ENCODE measurements around the gene TRAF6. TPM values are rescaled to one million over a fixed set of nuclear protein-coding genes. Genes with fewer than 3 reads are reported as not detected.

The TRAF6 gene
- total RNA-seq, 4 donors from 2014 or later: 10.7 to 16.0 (median 13.3) TPM

GRCh38 chr11:36441610-36442208 is 68.4 kb downstream of the TRAF6 start:
- DNase-seq (ENCODE audit: low spot score in 2 of 2): no peak
- no peak overlapping the region for H3K4me3 ChIP-seq (ENCODE audit: low read depth, poor library complexity, severe bottlenecking)
- WGBS, 2 donors: 94 to 96% methylated on average over 2 of the region's 2 CpGs
- TF ChIP-seq POLR2A (IDR thresholded peaks at IDR 0.05) (no peak), CTCF (IDR thresholded peaks at IDR 0.05) (no peak)
- intact Hi-C loops (cut with DNase I; ENCODE audit: low total_unique reads): no loop called here

- WGBS, 2 donors: 94 to 95% methylated on average over 5 of the region's 5 CpGs
- intact Hi-C loops (cut with DNase I; ENCODE audit: low total_unique reads): no loop called here
- no peak overlapping the region for H3K4me3 ChIP-seq (ENCODE audit: low read depth, poor library complexity, severe bottlenecking)
- DNase-seq (ENCODE audit: low spot score in 2 of 2): no peak
- TF ChIP-seq POLR2A (IDR thresholded peaks at IDR 0.05) (no peak), CTCF (IDR thresholded peaks at IDR 0.05) (no peak)
Measured at GRCh38 chr11:36438126-36438525, 71.9 kb downstream of the TRAF6 start.

- WGBS, 2 donors: 86 to 87% methylated on average over 3 of the region's 3 CpGs
- H3K4me3 ChIP-seq (ENCODE audit: low read depth, poor library complexity, severe bottlenecking): no peak overlapping the region
- intact Hi-C loops (cut with DNase I; ENCODE audit: low total_unique reads): no loop called here
- TF ChIP-seq POLR2A (IDR thresholded peaks at IDR 0.05) (no peak), CTCF (IDR thresholded peaks at IDR 0.05) (no peak)
- DNase-seq (ENCODE audit: low spot score in 2 of 2): no peak
Measured at GRCh38 chr11:36437413-36437812, 72.7 kb downstream of the TRAF6 start.

Other genes with a start within 250 kb of the TRAF6 start
- 10 to 100 TPM; 33.3 to 57.6 (median 42.9) TPM for gene COMMD9, start 220.8 kb downstream of the TRAF6 start, total RNA-seq
- 1 to 10 TPM; 1.1 to 3.4 (median 1.7) TPM for gene PRR5L, start 214.0 kb downstream of the TRAF6 start, total RNA-seq
- under 1 TPM in 3 of 4 donors, not detected in 1; 0.17 to 0.45 (median 0.39) TPM for gene RAG1, start 57.7 kb upstream of the TRAF6 start, total RNA-seq
- 10 to 100 TPM in 2 of 4 donors, 1 to 10 TPM in 2; 4.0 to 13.8 (median 9.8) TPM for gene IFTAP, start 84.2 kb upstream of the TRAF6 start, total RNA-seq
- gene RAG2, start 88.0 kb upstream of the TRAF6 start, total RNA-seq: not detected

Data from lower leg skin (tissue), 4 donors.